ENCODE results near the gene HNRNPA1.
"Not testable (repeated sequence)": the region's sequence is repeated elsewhere in the genome, so short reads cannot be mapped to it uniquely, and the experiment has no call there.

The HNRNPA1 gene

DNA sequence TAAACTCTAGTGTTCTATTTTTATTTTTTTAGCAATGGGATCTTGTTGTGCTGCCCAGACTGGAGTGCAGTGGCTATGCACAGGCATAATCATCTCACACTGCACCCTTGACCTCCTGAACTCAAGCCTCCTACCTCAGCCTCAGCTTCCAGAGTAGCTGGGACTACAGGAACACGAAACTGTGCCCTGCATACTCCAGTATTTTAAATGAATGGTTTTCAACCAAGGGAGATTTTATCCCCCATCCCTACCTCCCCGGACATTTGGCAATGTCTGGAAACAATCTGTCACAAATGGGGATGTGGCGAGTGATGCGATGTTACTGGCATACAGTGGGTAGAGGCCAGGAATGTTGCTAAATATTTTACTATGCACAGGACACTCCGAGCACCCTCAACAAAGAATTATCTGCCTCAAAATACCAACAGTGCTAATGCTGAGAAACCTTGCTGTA lies 2.7 kb upstream of the HNRNPA1 start:
- peak; percentile 43 for DNase-seq

DNA sequence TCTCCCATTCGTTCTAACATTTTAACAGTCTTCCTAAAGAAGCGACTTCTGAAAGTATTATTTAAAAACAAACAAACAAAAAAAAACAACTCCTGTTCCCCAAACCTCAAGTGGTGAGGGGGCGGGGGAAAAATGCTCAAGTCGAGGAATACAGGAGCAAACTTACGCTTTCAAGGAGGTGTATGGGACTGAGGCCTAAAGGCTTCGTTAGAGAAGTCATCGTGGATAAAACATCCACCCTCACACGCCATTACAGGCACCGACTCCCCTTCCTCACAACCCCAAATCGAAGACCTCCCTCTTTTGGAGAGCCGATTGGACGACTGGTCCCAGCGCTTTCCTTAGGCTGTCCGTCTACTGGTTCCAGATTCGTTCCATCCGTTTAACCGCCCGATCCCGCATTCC lies 1.3 kb upstream of the HNRNPA1 start:
- DNase-seq: no peak

DNA sequence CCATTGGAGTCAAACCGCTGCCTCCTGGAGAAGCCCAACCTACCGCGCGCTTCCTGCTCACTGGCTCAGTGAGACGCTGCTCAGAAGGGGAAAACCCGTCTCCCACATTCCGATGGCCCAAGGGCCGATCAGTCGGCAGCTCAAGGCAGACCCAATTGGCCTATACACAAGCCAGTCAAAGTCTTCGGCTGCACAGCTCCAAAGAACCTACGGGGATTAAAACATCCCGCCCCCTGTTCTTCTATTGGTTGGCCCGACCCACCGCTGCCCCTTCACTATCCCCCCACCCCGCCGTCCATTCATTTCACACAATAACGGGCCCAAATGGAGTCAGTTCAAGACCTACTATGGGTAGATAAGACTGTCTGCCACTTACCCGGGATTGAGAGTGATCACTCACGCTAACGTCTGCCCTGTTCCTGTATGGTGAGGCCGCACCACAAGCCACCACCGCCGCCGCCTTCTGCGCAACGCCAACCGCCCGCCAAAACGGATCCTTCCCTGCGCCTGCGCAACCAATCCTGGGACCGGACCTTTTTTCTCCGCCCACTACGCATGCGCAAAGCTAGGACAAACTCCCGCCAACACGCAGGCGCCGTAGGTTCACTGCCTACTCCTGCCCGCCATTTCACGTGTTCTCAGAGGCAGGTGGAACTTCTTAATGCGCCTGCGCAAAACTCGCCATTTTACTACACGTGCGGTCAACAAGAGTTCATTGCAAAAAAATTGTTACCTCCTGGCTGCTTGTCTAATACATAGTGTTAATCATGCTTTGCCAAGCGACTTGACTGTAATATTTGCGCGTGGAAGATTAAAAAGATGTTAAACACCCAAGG lies 676 bp upstream of the HNRNPA1 start, which contains the start of gene CBX5:
TSS of gene CBX5 (minus strand) at position 491 of the 836 bp plus-strand sequence. CDS start 22,472 bp downstream, outside the sequence.
- DNase-seq: peak; percentile 100

DNA sequence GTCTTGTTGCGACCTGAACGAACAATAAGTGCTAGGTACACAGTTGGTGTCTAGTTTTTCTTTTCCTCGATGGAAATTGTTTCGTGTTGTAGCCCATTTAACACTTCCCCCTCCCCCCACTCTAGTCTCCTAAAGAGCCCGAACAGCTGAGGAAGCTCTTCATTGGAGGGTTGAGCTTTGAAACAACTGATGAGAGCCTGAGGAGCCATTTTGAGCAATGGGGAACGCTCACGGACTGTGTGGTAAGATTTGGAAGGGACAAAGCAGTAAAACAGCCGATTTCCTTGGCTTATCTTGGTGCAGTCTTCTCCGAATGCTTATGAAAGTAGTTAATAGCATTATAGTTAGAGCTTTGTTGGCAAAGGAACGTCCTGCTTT lies 724 bp downstream of the HNRNPA1 start:
- not testable (repeated sequence) for DNase-seq

DNA sequence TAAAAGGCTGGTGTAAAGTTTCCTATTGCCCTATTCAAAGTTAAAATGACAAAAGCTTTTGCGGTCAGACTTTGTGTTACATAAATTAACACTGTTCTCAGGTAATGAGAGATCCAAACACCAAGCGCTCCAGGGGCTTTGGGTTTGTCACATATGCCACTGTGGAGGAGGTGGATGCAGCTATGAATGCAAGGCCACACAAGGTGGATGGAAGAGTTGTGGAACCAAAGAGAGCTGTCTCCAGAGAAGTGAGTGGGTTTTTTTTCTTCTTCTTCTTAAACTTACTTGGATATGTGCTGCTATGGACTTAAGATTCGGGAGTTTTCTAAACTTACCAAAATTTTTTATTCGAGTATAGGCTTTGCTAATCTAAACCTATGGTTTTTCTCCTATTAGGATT lies 1.2 kb downstream of the HNRNPA1 start:
- DNase-seq: not testable (repeated sequence)

DNA sequence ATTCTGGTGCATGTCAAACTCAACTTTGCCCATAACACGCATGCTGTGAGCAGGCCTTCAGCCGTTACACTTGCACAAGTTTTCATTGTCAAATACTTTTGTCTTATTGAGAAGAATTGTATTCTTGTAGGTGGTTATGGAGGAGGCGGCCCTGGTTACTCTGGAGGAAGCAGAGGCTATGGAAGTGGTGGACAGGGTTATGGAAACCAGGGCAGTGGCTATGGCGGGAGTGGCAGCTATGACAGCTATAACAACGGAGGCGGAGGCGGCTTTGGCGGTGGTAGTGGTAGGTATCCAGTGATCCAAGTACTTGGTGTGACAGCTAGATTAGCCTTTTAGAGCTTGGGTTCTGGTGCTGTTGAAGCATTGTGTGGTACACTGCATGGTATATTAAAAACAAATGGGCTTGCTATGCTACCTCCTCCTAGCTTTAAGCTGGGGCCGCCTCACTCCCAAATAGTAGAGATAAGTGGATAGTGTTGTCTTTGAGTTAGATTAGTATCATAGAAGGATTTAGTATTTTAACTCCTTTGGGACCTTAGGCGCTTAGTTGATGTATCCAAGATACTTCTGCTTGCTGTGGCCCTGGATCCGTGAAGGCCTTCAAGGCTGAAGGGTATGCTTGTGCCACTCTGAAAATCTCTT lies 2.5 kb downstream of the HNRNPA1 start:
- peak; percentile 54 for DNase-seq

DNA sequence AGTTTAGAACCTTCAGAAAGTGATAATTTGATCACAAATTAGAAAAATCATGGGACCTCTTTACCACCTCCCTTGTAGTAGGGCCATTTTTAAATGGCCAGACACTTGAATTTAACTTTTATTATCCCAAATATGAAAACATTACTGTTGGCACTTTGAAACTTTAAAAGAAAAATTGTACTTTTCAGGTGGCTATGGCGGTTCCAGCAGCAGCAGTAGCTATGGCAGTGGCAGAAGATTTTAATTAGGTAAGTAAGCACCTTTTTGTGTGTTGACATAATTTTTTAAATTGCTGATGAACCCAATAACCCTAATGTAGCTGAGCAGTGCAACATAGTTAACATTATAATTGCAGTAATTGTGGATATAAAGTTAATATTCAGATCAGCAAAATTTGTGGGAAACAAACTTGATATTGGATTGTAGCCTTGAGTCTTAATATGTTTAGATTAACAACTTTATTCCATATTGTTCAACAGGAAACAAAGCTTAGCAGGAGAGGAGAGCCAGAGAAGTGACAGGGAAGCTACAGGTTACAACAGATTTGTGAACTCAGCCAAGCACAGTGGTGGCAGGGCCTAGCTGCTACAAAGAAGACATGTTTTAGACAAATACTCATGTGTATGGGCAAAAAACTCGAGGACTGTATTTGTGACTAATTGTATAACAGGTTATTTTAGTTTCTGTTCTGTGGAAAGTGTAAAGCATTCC lies 3.7 kb downstream of the HNRNPA1 start:
- not testable (repeated sequence) for DNase-seq

DNA sequence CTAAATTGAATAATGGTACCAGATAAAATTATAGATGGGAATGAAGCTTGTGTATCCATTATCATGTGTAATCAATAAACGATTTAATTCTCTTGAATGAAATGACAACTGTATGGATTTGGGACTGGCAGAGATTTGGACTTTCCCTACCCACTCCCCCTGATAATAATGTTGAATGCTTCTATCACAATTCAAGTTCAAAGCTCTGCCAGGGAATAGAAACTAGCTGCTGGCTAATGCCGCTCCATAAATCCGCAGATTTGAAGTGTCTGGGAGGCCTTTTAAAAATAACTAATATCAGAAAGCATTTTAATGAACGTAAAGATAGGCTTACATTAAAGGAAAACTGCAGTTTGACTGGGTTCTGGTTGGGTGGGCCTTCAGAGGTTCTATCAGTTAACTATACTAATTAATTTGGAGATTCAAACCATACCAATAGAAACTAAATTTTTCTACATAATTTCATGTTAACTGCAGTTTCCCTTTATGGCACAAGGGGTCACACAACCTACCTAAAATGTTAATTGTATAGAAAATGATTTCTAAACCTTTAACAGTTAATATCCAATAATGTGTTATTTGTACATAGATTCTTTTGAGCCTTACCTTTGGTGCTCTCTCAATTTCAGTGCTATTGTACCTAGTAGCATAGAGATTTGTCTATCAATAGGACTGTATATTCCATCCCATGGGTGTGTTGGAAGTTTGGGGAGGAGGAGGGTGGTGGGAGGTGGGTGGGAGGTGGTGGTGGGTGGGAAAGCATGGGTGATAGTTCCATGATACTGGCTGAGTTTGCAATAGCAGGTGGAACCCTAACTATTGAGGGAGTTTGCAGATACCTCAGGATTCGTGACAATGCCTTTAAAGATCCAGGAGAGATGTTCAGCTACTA lies 4.9 kb downstream of the HNRNPA1 start:
- DNase-seq: peak; percentile 58

DNA sequence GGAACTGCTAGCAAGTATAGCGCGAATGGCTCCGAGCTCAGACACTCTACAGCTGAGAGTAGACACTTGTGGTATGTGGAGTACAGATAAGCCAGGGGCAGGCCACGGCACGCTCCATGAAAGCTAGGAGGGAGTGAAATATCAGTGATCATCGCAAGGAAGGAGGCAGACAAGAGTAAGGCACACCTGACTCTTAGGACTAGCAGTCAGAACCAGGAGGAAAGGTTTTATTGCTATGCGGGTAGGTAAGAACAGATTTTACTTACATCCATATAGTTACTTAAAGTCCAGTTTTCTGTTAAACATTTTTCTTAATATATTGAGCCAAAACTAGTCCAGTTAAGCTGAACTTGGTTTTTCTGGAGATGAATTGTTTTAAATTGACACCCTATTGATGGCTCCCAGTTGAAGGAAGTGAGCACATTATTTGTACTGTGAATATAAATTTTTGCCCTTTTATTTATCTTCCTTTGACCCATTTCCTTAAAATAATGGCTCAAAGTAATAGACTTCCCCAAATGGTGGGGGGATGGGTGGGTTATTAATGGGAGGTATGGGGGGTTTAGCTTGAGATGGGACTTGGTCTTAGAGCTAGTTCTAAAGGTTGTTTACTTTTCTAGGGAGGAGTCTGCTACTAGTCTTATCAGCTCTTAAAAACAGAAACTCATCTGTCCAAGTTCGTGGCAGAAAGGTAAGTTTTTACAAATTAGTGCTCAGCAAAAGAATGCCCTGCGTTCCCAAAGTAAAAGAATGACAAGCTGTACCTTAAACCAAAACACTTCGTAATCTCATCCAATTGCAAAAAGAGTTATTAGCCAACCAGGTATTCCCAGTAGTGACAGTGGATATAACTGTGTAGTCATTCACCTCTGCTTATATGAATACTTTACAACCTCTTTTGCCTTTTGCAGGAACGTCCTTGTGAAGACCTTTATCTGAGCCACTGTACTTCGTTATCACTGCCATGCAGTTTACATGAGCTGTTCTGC lies 5.8 kb downstream of the HNRNPA1 start:
- peak; percentile 87 for DNase-seq

DNA sequence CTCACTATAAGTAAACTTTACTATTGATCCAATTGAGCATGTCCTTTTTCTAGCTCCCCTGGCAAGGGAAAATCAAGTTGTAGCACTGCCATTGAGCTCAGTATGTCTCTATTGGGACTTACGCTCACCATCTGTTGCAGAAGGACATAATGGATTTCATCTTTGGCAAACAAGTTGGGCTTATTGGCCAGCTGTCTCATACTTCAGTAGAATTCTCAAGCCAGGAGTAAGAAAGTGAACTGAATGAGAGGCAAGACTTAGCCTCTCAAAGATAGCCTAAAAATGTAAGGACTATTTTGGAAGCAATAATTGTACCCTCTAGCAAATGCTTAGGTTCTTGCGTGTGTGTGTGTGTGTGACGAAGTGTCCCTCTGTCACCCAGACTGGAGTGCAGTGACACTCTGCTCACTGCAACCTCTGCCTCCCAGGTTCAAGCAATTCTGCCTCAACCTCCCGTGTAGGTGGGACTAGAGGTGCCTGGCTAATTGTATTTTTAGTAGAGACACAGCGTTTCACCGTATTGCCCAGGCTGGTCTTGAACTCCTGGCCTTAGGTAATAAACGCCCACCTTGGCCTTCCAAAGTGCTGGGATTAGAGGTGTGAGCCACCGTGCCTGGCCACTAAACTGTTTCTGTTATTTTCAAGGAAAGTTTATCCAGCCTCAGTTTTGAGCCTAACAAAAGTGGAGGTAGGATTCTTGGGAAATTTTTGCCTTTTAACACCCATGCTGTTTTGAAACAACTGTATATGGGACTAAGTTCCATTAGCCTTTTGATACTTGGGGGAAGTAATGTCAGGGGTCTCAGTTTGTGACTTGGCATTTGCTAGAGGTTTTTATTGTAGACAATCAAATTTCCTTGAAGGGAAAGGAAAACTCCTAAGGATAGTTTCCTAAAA lies 7.0 kb downstream of the HNRNPA1 start:
- peak; percentile 61 for DNase-seq

DNA sequence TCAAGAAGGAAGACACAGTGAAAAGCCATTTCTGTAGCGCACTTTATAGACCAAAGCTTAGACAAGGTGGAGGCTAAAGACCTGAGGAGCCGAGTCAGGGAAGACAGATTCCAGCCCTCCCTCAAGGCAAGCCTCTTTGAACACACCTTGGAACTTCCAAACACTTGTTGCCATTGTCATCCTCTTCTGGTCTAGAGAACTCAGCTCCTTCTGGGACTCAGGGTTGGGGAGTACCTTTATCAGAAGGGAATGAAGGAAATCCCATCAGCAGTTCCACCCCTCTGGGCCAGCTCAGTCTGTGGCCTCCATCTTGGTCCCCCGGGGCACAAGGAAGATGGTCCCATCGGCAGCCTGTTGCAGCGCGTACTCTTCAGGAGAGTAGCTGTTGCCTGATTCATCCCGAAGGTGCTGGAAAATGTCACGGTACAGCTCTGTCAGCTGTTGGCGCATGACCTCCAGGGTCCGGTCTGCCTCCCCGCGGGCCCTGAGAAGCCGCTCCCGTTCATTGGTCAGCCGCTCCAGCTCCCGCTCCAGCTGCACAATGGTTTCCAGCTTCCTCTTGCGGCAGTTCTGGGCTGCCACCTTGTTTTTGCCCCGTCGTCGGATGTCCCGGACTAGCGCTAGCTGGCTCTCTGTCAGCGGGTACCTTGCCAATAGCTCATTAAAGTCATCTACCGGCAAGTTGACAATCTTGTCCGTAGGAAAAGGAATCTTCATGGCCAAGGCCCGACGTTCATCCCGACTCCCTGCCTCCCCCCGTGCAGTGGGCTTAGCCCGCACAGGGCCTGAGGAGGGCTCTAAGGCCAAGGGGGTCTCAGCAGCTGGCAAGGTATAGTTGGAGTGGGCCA lies 11.8 kb downstream of the HNRNPA1 start:
- no peak for DNase-seq

DNA sequence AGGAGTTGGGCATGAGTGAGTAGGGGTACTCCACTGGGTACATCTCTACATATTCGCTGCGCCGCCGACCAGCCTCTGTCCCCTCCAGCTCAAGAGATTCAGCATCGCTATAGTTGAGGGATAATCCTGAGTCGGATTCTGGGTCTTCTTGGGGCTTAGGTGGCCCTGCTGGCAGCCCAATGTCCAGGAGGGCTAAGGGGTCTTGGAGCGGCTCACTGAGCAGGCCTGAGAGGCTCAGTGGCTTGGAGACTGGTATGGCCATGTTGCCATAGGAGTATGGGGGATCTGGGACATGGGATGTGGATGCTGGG lies 12.4 kb downstream of the HNRNPA1 start:
- DNase-seq: no peak

DNA sequence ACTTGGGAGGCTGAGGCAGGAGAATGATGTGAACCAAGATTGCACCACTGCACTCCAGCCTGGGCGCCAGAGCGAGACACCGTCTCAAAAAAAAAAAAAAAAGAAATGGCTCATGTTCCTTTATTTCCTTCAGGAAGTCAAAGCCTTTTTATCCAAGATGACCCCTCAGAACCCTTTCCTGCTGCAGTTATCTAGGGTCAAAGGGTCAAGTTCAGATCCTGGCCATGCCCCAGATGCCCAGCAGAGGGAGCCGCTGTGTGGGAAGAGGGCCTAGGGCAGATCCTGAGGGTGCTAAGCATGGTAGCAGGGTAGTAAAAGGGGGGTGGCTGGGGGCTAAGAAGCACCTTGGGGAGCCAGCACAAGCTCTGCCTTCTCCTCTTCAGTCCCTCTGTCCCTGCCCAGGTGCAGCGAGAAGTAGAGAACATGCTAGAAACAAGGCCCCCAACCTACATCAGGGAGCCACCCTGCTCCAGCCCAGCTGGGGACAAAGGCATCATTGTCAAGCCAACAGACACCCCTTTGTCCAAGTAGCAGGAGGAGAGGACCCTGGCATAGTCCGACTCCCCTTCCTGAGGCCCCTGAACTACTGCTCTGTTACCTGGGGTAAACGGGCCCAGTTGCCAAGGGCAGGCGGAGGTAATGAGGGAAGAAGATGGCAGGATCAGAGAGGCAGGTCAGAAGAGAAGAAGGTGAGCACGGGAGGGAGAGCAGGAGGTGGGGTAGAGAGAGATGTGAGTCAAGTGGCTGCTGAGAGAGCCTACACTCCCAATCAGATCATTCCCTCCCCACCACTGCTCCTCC lies 13.8 kb downstream of the HNRNPA1 start:
- DNase-seq: peak; percentile 89

DNA sequence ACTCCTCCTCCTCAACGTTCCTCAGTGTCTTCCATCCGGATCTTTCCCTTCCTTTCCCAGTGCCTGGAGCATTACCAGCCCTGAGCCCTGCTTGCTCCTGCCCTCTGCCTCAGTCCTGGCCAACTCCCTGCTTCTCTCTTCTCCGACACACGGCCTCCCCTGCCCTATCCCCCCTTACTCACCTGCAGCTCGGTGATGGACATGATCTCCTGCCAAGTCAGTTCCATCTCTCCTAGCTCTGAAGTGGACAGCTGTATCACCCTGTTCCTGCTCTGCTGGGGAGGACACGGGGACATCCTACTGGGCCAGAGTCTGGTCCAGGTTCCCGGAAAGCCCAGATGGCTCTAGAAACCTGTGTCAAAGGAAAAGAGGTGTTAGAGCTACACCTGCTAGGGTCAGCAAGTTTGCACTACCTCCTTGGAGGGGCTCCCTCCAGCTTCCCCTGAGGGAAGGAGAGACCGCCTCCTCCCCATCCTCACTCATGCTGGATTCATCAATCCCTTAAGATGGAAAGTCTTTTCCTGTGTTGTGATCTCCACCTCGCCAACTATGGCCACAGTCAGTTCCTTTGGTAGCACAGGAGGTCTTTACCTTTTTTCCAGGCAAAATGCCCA lies 14.5 kb downstream of the HNRNPA1 start:
- no peak for DNase-seq

DNA sequence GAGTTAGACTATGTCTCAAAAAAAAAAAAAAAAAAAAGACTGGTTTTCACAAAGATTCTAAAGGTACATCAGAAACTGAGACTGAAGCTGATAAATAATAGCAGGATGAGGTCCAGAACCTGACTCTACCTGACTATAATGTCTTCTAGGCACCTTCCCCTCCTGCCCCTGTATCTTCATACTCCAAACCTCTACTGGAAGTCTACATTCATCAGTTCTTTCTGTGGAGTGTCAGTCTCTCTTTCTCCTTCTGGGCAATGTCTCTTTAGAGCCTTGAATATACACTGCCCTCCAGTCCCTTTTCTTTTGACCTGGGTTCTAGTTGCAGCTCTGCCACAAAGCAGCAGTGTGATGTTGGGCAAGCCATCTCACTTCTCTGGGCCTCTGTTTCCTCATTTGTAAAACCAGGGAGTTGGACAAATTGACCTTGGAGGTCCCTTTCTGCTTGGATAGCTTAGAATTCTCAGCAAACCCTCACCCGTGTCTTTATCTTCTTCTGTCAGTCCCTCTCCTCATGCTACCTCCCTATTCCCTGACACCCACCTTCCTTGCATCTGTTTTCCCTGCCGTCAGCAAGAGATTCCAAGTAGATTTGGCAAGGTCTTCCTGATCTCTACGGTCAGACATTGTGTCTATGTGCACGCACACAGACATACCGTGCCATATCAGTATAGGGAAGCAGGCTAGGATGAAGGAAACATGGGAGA lies 16.0 kb downstream of the HNRNPA1 start:
- DNase-seq: peak; percentile 63

DNA sequence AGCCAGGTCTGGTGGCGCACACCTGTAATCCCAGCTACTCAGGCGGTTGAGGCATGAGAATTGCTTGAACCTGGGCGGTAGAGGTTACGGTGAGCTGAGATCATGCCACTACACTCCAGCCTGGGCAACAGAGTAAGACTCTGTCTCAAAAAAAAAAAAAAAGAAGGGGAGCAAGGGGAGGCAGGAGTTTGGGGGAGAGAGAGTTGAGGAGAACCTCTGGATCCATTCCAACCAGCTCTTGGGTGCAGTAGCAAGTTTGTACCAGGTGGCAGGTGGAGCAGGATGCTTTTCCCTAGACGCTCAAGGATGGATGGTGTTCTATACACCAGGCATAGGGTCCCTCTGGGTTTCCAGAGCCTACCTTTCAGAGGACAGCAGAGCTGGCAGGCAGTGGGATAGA lies 18.4 kb downstream of the HNRNPA1 start:
- peak; percentile 85 for DNase-seq

DNA sequence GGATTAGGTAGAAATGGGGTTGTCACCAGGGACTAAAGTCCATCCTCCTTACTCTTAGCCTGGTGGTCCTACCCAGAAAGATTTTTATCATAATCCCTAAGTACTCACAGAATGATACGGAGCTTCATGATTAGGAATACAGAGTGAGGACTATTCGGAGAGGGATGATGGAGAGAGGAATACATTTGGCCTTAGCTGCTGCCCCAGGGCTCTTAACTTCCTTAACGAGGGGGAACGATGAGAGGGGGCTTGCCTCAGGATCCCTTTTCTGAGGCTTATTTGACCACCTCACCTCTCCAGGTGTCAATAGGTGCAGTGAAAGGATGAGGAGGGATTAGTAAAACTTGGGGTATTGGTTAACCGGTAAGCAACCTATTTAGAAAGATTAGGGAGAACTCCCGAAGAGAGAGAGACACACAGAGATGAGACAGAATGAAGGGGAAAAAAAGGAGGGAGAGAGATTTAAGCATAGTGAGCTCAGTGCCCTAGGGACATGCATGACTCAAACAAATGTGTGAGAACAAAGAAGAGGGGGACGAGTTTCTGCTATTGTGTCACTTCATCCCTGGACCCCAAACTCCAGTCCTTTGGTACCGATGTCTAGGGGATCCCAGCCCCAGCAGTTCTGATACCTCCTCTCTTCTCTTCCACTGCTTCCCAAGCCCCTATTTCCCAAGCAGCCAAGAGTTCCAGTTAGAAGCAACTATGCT lies 19.1 kb downstream of the HNRNPA1 start:
- DNase-seq: peak; percentile 42

Data from hematopoietic multipotent progenitor cell treated with erythropoietin and hydrocortisone succinate and interleukin-3 and kit ligand, for 6 days (in vitro differentiated cells).